ENCODE measurements around the gene SNAP25. TPM values are rescaled to one million over a fixed set of nuclear protein-coding genes. Genes with fewer than 3 reads are reported as not detected.
A peak's percentile ranks its signal among the peaks of the same experiment; 100 is the strongest.

The SNAP25 gene
- total RNA-seq, 1 donor from 2014 or later, result 0.60 TPM

GRCh38 chr20:10172998-10173655 is 45.5 kb upstream of the SNAP25 start:
- H3K4me3 Mint-ChIP-seq (ENCODE audit: unreplicated experiment), result peak overlapping the region; percentile 72
- no peak for DNase-seq (ENCODE audit: low spot score)

GRCh38 chr20:10174400-10174799 is 44.2 kb upstream of the SNAP25 start:
- no peak for DNase-seq (ENCODE audit: low spot score)
- TF ChIP-seq CTCF (IDR thresholded peaks at IDR 0.05), result no peak
- Mint-ChIP-seq H3K36me3 (ENCODE audit: low read depth) (no peaks in the 10 kb centered on the region), H3K27me3 (ENCODE audit: low read depth) (peaks cover 31% of the 10 kb centered on the region), H3K4me3 (ENCODE audit: unreplicated experiment) (no peak overlapping the region), H3K4me1 (ENCODE audit: low read depth) (peaks cover 10% of the 10 kb centered on the region), H3K9me3 (ENCODE audit: low read depth) (no peaks in the 10 kb centered on the region), H3K27ac (ENCODE audit: unreplicated experiment) (no peak overlapping the region)

More at GRCh38 chr20:10172998-10173655, 45.5 kb upstream of the SNAP25 start:
- no peak for TF ChIP-seq CTCF (IDR thresholded peaks at IDR 0.05)
- peaks cover 10% of the 10 kb centered on the region for H3K4me1 Mint-ChIP-seq (ENCODE audit: low read depth)
- peaks cover 33% of the 10 kb centered on the region for H3K27me3 Mint-ChIP-seq (ENCODE audit: low read depth)
- no peak overlapping the region for H3K27ac Mint-ChIP-seq (ENCODE audit: unreplicated experiment)
- peaks cover 6% of the 10 kb centered on the region for H3K9me3 Mint-ChIP-seq (ENCODE audit: low read depth)
- H3K36me3 Mint-ChIP-seq (ENCODE audit: low read depth), result no peaks in the 10 kb centered on the region

GRCh38 chr20:10177326-10177725 is 41.3 kb upstream of the SNAP25 start:
- no peak for DNase-seq (ENCODE audit: low spot score)
- Mint-ChIP-seq H3K9me3 (ENCODE audit: low read depth) (no peaks in the 10 kb centered on the region), H3K27me3 (ENCODE audit: low read depth) (peaks cover 24% of the 10 kb centered on the region), H3K27ac (ENCODE audit: unreplicated experiment) (no peak overlapping the region), H3K4me1 (ENCODE audit: low read depth) (peaks cover 5% of the 10 kb centered on the region), H3K36me3 (ENCODE audit: low read depth) (no peaks in the 10 kb centered on the region), H3K4me3 (ENCODE audit: unreplicated experiment) (no peak overlapping the region)
- TF ChIP-seq CTCF (IDR thresholded peaks at IDR 0.05), result no peak

- H3K27me3 Mint-ChIP-seq (ENCODE audit: low read depth), result peaks cover 18% of the 10 kb centered on the region
- DNase-seq (ENCODE audit: low spot score), result no peak
- H3K9me3 Mint-ChIP-seq (ENCODE audit: low read depth), result no peaks in the 10 kb centered on the region
- no peak overlapping the region for H3K27ac Mint-ChIP-seq (ENCODE audit: unreplicated experiment)
- TF ChIP-seq CTCF (IDR thresholded peaks at IDR 0.05), result no peak
- H3K36me3 Mint-ChIP-seq (ENCODE audit: low read depth), result no peaks in the 10 kb centered on the region
- no peaks in the 10 kb centered on the region for H3K4me1 Mint-ChIP-seq (ENCODE audit: low read depth)
- H3K4me3 Mint-ChIP-seq (ENCODE audit: unreplicated experiment), result no peak overlapping the region
These were observed 40.5 kb upstream of the SNAP25 start for GRCh38 chr20:10178091-10178490.

- Mint-ChIP-seq H3K9me3 (ENCODE audit: low read depth) (no peaks in the 10 kb centered on the region), H3K27ac (ENCODE audit: unreplicated experiment) (no peak overlapping the region)
- no peak for DNase-seq (ENCODE audit: low spot score)
These were observed 39.8 kb upstream of the SNAP25 start for GRCh38 chr20:10178727-10179313.

More at GRCh38 chr20:10178727-10179313, 39.8 kb upstream of the SNAP25 start:
- peaks cover 16% of the 10 kb centered on the region for H3K27me3 Mint-ChIP-seq (ENCODE audit: low read depth)
- H3K4me1 Mint-ChIP-seq (ENCODE audit: low read depth), result no peaks in the 10 kb centered on the region
- no peak for TF ChIP-seq CTCF (IDR thresholded peaks at IDR 0.05)
- H3K4me3 Mint-ChIP-seq (ENCODE audit: unreplicated experiment), result no peak overlapping the region
- H3K36me3 Mint-ChIP-seq (ENCODE audit: low read depth), result no peaks in the 10 kb centered on the region
